Fibroblast of the aortic adventitia (primary cell): Measurements from ENCODE around the gene NRP1. TPM values are rescaled to one million over a fixed set of nuclear protein-coding genes. Genes with fewer than 3 reads are reported as not detected.

Experiments used
- DNase-seq: peaks from one replicate; pipeline ENCODE4 v3.0.0-alpha.2; 2010; ENCODE audit warnings: low read depth
- H3K4me3 ChIP-seq: 2 replicates; pipeline ENCODE4 v1.5.1; 2011; ENCODE audit warnings: low read depth, mild to moderate bottlenecking, control low read depth, low read length, moderate library complexity
- CTCF ChIP-seq: IDR thresholded peaks from 2 replicates; pipeline ENCODE4 v1.5.1; 2011; ENCODE audit warnings: mild to moderate bottlenecking, low read length, control low read depth, inconsistent platforms; ENCODE audit not compliant: insufficient read depth
- small RNA-seq: library from RNA; depleted of rRNA; stranded (forward); fragments of <200 nt; gene quantifications from one replicate; pipeline ENCODE3, GENCODE V24; 2012
- total RNA-seq: library from RNA; depleted of rRNA; stranded (reverse); fragments of >200 nt; gene quantifications from 2 replicates; pipeline ENCODE4 v1.2.3, GENCODE V29; 2012; ENCODE audit warnings: low replicate concordance

Gene NRP1
- total RNA-seq, 1 donor = 455 TPM

GRCh38 chr10:33134011-33134751 lies 200.3 kb downstream of the NRP1 start:
- H3K4me3 ChIP-seq = no peak overlapping the region
- no peak for TF ChIP-seq CTCF
- DNase-seq = peak; percentile 95

- TF ChIP-seq CTCF = no peak
- DNase-seq = peak; percentile 60
These were observed 200.9 kb downstream of the NRP1 start for GRCh38 chr10:33133557-33133956.

GRCh38 chr10:33132626-33133025 lies 201.8 kb downstream of the NRP1 start:
- no peak for DNase-seq
- H3K4me3 ChIP-seq = no peak overlapping the region
- TF ChIP-seq CTCF = no peak

More at GRCh38 chr10:33133557-33133956, 200.9 kb downstream of the NRP1 start:
- no peak overlapping the region for H3K4me3 ChIP-seq

GRCh38 chr10:33129996-33130386 lies 204.5 kb downstream of the NRP1 start:
- peak; percentile 77 for DNase-seq
- TF ChIP-seq CTCF = no peak
- no peak overlapping the region for H3K4me3 ChIP-seq

GRCh38 chr10:33129141-33129995 lies 205.1 kb downstream of the NRP1 start:
- H3K4me3 ChIP-seq = no peak overlapping the region
- no peak for TF ChIP-seq CTCF
- peak; percentile 93 for DNase-seq

GRCh38 chr10:33127622-33128021 lies 206.8 kb downstream of the NRP1 start:
- DNase-seq = no peak
- H3K4me3 ChIP-seq = no peak overlapping the region
- TF ChIP-seq CTCF = no peak

Small RNA genes lying within 50 kb of the gene (small RNA-seq; reads per million reads assigned to genes)
- gene AL353600.1 (0.19 reads per million), gene RN7SL398P (not detected)
